ENCODE measurements around the gene SPATS2L.

Gene SPATS2L

DNA sequence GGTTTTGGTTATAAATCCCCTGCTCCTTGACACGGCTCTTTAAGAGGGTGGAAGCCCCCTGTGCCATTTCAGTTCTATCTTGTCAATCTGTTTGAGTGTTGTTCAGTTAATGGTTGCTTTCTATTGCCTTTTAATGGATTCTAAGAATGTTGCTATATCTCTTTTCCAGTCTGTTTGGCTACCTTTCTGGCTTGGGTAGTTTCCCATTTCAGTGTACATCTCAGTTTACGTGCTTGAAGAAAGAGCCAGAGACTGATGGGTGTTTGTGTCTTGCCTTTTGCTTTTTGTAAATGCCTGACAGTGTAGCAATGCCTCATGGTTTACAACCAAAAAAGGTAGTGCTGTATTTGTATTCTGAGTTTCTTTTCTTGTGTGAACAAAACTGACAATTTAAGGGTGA lies 45.3 kb downstream of the SPATS2L start:
- no peaks in the 10 kb centered on the region for H3K79me2 ChIP-seq (ENCODE audit: control insufficient read depth, low read length)
- H3K4me2 ChIP-seq (ENCODE audit: low read length), result no peak overlapping the region
- no peaks in the 10 kb centered on the region for H3K36me3 ChIP-seq (ENCODE audit: control insufficient read depth, low read length)
- no peaks in the 10 kb centered on the region for H4K20me1 ChIP-seq (ENCODE audit: control insufficient read depth, insufficient read depth, low read depth, low read length)
- no peak overlapping the region for H3K27ac ChIP-seq (ENCODE audit: low read depth, low read length)
- H3K9me2 ChIP-seq (replicated peaks; ENCODE audit: control insufficient read depth, low read length), result no peaks in the 10 kb centered on the region
- no peak for TF ChIP-seq EZH2phosphoT487 (IDR thresholded peaks at IDR 0.05; ENCODE audit: borderline replicate concordance, low read length)
- TF ChIP-seq, protein P1, sequence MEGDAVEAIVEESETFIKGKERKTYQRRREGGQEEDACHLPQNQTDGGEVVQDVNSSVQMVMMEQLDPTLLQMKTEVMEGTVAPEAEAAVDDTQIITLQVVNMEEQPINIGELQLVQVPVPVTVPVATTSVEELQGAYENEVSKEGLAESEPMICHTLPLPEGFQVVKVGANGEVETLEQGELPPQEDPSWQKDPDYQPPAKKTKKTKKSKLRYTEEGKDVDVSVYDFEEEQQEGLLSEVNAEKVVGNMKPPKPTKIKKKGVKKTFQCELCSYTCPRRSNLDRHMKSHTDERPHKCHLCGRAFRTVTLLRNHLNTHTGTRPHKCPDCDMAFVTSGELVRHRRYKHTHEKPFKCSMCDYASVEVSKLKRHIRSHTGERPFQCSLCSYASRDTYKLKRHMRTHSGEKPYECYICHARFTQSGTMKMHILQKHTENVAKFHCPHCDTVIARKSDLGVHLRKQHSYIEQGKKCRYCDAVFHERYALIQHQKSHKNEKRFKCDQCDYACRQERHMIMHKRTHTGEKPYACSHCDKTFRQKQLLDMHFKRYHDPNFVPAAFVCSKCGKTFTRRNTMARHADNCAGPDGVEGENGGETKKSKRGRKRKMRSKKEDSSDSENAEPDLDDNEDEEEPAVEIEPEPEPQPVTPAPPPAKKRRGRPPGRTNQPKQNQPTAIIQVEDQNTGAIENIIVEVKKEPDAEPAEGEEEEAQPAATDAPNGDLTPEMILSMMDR (IDR thresholded peaks at IDR 0.05; ENCODE audit: low read depth, low read length, poor library complexity, severe bottlenecking), result no peak
- no peaks in the 10 kb centered on the region for H3K4me1 ChIP-seq (ENCODE audit: control insufficient read depth, low read length)
- no peak overlapping the region for H3K4me3 ChIP-seq (ENCODE audit: low read length)
- H3F3A ChIP-seq (ENCODE audit: control insufficient read depth, insufficient read depth), result no peaks in the 10 kb centered on the region
- H3K9me3 ChIP-seq (ENCODE audit: control insufficient read depth, insufficient read depth, low read length), result no peaks in the 10 kb centered on the region
- 0 out of 2 replicates have a peak, but pooled peaks cover 2% of the 10 kb centered on the region for H3K27me3 ChIP-seq (ENCODE audit: control insufficient read depth, low read length)

DNA sequence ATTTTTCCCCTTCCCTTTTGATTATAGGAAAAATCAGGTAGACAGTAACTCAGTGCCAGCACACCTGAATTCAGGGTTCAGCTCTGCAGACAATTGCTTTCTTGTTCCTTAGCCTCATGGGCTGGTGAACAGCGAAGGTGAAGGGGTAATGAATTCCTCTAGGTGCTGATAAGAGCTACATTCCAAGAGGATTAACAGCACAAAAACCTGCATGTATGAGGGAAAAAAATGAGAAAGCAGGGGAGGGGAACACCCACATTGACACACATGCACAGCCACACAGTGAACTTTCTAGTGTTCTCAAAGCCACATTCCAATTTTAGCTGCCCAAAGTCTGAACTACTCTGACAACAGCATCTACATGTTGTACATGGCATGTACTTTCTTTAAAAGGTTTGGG lies 46.1 kb downstream of the SPATS2L start:
- Histone ChIP-seq H3K9me2 (replicated peaks; ENCODE audit: control insufficient read depth, low read length) (no peaks in the 10 kb centered on the region), H3K27ac (ENCODE audit: low read depth, low read length) (no peak overlapping the region), H3K4me2 (ENCODE audit: low read length) (no peak overlapping the region), H3K27me3 (ENCODE audit: control insufficient read depth, low read length) (0 out of 2 replicates have a peak, but pooled peaks cover 2% of the 10 kb centered on the region), H3F3A (ENCODE audit: control insufficient read depth, insufficient read depth) (no peaks in the 10 kb centered on the region), H3K79me2 (ENCODE audit: control insufficient read depth, low read length) (no peaks in the 10 kb centered on the region), H3K36me3 (ENCODE audit: control insufficient read depth, low read length) (no peaks in the 10 kb centered on the region), H3K9me3 (ENCODE audit: control insufficient read depth, insufficient read depth, low read length) (no peaks in the 10 kb centered on the region), H3K4me3 (ENCODE audit: low read length) (no peak overlapping the region), H3K4me1 (ENCODE audit: control insufficient read depth, low read length) (no peaks in the 10 kb centered on the region), H4K20me1 (ENCODE audit: control insufficient read depth, insufficient read depth, low read depth, low read length) (no peaks in the 10 kb centered on the region)
- TF ChIP-seq EZH2phosphoT487 (IDR thresholded peaks at IDR 0.05; ENCODE audit: borderline replicate concordance, low read length), result no peak
- TF ChIP-seq, protein P1 (IDR thresholded peaks at IDR 0.05; ENCODE audit: low read depth, low read length, poor library complexity, severe bottlenecking), result no peak

DNA sequence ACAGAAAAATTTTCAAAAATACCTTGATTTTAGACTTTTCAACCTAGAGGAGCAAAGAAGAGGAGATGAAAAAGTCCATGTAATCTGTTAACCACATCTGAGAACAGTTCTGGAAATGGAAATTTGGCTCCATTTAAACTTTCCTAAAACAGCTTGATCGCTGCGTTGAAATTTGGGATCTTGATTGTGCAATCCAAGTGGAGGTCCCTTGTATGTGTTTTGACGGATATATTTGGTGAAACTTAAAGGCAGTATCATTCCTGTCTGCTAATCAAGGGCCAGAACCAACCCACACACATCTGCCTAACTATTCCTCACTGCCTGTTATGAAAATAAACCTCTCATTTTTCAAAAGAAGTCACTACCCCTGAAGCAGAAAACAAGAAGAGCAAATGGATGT lies 46.6 kb downstream of the SPATS2L start:
- Histone ChIP-seq H3K9me3 (ENCODE audit: control insufficient read depth, insufficient read depth, low read length) (no peaks in the 10 kb centered on the region), H3K4me2 (ENCODE audit: low read length) (no peak overlapping the region), H3K4me3 (ENCODE audit: low read length) (no peak overlapping the region), H3K36me3 (ENCODE audit: control insufficient read depth, low read length) (no peaks in the 10 kb centered on the region), H3F3A (ENCODE audit: control insufficient read depth, insufficient read depth) (no peaks in the 10 kb centered on the region), H3K9me2 (replicated peaks; ENCODE audit: control insufficient read depth, low read length) (no peaks in the 10 kb centered on the region), H3K4me1 (ENCODE audit: control insufficient read depth, low read length) (no peaks in the 10 kb centered on the region), H4K20me1 (ENCODE audit: control insufficient read depth, insufficient read depth, low read depth, low read length) (no peaks in the 10 kb centered on the region), H3K27ac (ENCODE audit: low read depth, low read length) (no peak overlapping the region), H3K79me2 (ENCODE audit: control insufficient read depth, low read length) (no peaks in the 10 kb centered on the region), H3K27me3 (ENCODE audit: control insufficient read depth, low read length) (peaks cover 4% of the 10 kb centered on the region; the same call in 1 of the 2 replicates)
- TF ChIP-seq, protein P1 (IDR thresholded peaks at IDR 0.05; ENCODE audit: low read depth, low read length, poor library complexity, severe bottlenecking), result no peak
- no peak for TF ChIP-seq EZH2phosphoT487 (IDR thresholded peaks at IDR 0.05; ENCODE audit: borderline replicate concordance, low read length)
